Subcutaneous abdominal adipose tissue (tissue), 5 donors: ENCODE data around the gene RPL6.
"Not testable (repeated sequence)": the region's sequence is repeated elsewhere in the genome, so short reads cannot be mapped to it uniquely, and the experiment has no call there.

Experiments used
- H3K27ac ChIP-seq: one replicate; pipeline ENCODE4 v1.7.0; 2013; ENCODE audit warnings: low read depth, mild to moderate bottlenecking, inconsistent platforms, low read length, moderate library complexity
- H3K27me3 ChIP-seq, 5 donors: one replicate each; pipeline ENCODE4 v1.7.0; 2013; ENCODE audit warnings: low read length in 5 of 5, inconsistent platforms in 1 of 5; ENCODE audit not compliant: control insufficient read depth in 5 of 5, insufficient read depth in 4 of 5
- H3K36me3 ChIP-seq, 5 donors: one replicate each; pipeline ENCODE4 v1.7.0; 2013; ENCODE audit warnings: low read length in 5 of 5; ENCODE audit not compliant: control insufficient read depth in 5 of 5, insufficient read depth in 5 of 5
- H3K4me1 ChIP-seq, 5 donors: one replicate each; pipeline ENCODE4 v1.7.0; 2013; ENCODE audit warnings: low read length in 5 of 5, mild to moderate bottlenecking in 3 of 5, moderate library complexity in 1 of 5; ENCODE audit not compliant: control insufficient read depth in 5 of 5, insufficient read depth in 5 of 5
- H3K4me3 ChIP-seq, 5 donors: one replicate each; pipeline ENCODE4 v1.7.0; 2013; ENCODE audit warnings: low read length in 5 of 5, low read depth in 1 of 5
- H3K9ac ChIP-seq, 5 donors: one replicate each; pipeline ENCODE4 v1.7.0; 2013; ENCODE audit warnings: low read length in 5 of 5, mild to moderate bottlenecking in 4 of 5, moderate library complexity in 3 of 5
- H3K9me3 ChIP-seq, 5 donors: one replicate each; pipeline ENCODE4 v1.7.0; 2013; ENCODE audit warnings: low read length in 5 of 5; ENCODE audit not compliant: control insufficient read depth in 5 of 5
- donor health status: healthy.
- donor health status: healthy.
- donor health status: healthy.
- donor health status: healthy.
- donor health status: healthy.

The RPL6 gene

GRCh38 chr12:112409064-112409905 lies at the start of gene RPL6:
Gene RPL6 (minus strand): TSS chr12:112409605. CDS start chr12:112408656, 949 bp downstream.
- Histone ChIP-seq H3K27ac (peak within 1 kb of the TSS; percentile 87), H3K9me3 (no peaks in the 10 kb centered on the region), H3K4me3 (peak within 1 kb of the TSS; percentile 98 to 100 (median 98)), H3K36me3 (peaks cover 27 to 39% (median 37%) of the 10 kb centered on the region in 5 donors), H3K27me3 (no peaks in the 10 kb centered on the region), H3K9ac (peak within 1 kb of the TSS; percentile 87 to 98 (median 93)), H3K4me1 (peaks cover 0 to 21% (median 21%) of the 10 kb centered on the region in 5 donors)

- peaks cover 27 to 62% (median 49%) of the 10 kb centered on the region in 5 donors for H3K36me3 ChIP-seq
- H3K4me1 ChIP-seq: no peaks in the 10 kb centered on the region
- no peaks in the 10 kb centered on the region for H3K27me3 ChIP-seq
- no peaks in the 10 kb centered on the region for H3K9me3 ChIP-seq
- no peak overlapping the region for H3K9ac ChIP-seq
- H3K4me3 ChIP-seq: no peak overlapping the region
- no peak overlapping the region for H3K27ac ChIP-seq
These were observed 49.3 kb upstream of the RPL6 start for GRCh38 chr12:112458751-112459150.

GRCh38 chr12:112458330-112458729 lies 48.9 kb upstream of the RPL6 start:
- H3K9me3 ChIP-seq: no peaks in the 10 kb centered on the region
- H3K4me1 ChIP-seq: no peaks in the 10 kb centered on the region
- H3K27ac ChIP-seq: no peak overlapping the region
- no peak overlapping the region for H3K4me3 ChIP-seq
- H3K27me3 ChIP-seq: no peaks in the 10 kb centered on the region
- peaks cover 27 to 66% (median 52%) of the 10 kb centered on the region in 5 donors for H3K36me3 ChIP-seq
- no peak overlapping the region for H3K9ac ChIP-seq

GRCh38 chr12:112457142-112457541 lies 47.7 kb upstream of the RPL6 start:
- not testable (repeated sequence) for H3K27ac ChIP-seq, H3K4me1 ChIP-seq, H3K9me3 ChIP-seq, H3K4me3 ChIP-seq, H3K9ac ChIP-seq, H3K27me3 ChIP-seq
- H3K36me3 ChIP-seq: peaks cover 27 to 71% (median 56%) of the 10 kb centered on the region in 5 donors

- Histone ChIP-seq H3K4me3 (no peak overlapping the region), H3K9me3 (no peaks in the 10 kb centered on the region), H3K27ac (no peak overlapping the region), H3K36me3 (peaks cover 32 to 75% (median 62%) of the 10 kb centered on the region in 5 donors), H3K9ac (no peak overlapping the region), H3K4me1 (no peaks in the 10 kb centered on the region), H3K27me3 (no peaks in the 10 kb centered on the region)
These were observed 46.6 kb upstream of the RPL6 start for GRCh38 chr12:112456029-112456428.

- Histone ChIP-seq H3K9ac (no peak overlapping the region), H3K27ac (no peak overlapping the region), H3K36me3 (peaks cover 25 to 66% (median 50%) of the 10 kb centered on the region in 5 donors)
These were observed 41.3 kb upstream of the RPL6 start for GRCh38 chr12:112450725-112451124.

GRCh38 chr12:112448165-112448564 lies 38.8 kb upstream of the RPL6 start:
- H3K36me3 ChIP-seq: peaks cover 16 to 44% (median 30%) of the 10 kb centered on the region in 5 donors

More at GRCh38 chr12:112450725-112451124, 41.3 kb upstream of the RPL6 start:
- Histone ChIP-seq H3K4me3 (no peak overlapping the region), H3K27me3 (no peaks in the 10 kb centered on the region), H3K4me1 (peaks cover 0 to 3% (median 0%) of the 10 kb centered on the region in 5 donors), H3K9me3 (no peaks in the 10 kb centered on the region)

GRCh38 chr12:112447106-112447505 lies 37.7 kb upstream of the RPL6 start:
- Histone ChIP-seq H3K27ac (no peak overlapping the region), H3K4me1 (peaks cover 0 to 3% (median 0%) of the 10 kb centered on the region in 5 donors), H3K9me3 (no peaks in the 10 kb centered on the region), H3K36me3 (peaks cover 16 to 37% (median 30%) of the 10 kb centered on the region in 5 donors), H3K27me3 (no peaks in the 10 kb centered on the region), H3K4me3 (no peak overlapping the region), H3K9ac (no peak overlapping the region)

More at GRCh38 chr12:112448165-112448564, 38.8 kb upstream of the RPL6 start:
- H3K9me3 ChIP-seq, H3K4me1 ChIP-seq, H3K27ac ChIP-seq, H3K4me3 ChIP-seq, H3K9ac ChIP-seq, H3K27me3 ChIP-seq: not testable (repeated sequence)

- Histone ChIP-seq H3K4me1 (peaks cover 0 to 3% (median 0%) of the 10 kb centered on the region in 5 donors), H3K9ac (no peak overlapping the region), H3K9me3 (no peaks in the 10 kb centered on the region), H3K27ac (no peak overlapping the region), H3K4me3 (no peak overlapping the region), H3K27me3 (no peaks in the 10 kb centered on the region), H3K36me3 (peaks cover 12 to 31% (median 27%) of the 10 kb centered on the region in 5 donors)
These were observed 36.8 kb upstream of the RPL6 start for GRCh38 chr12:112446008-112446725.

GRCh38 chr12:112443916-112444315 lies 34.5 kb upstream of the RPL6 start:
- peaks cover 0 to 3% (median 0%) of the 10 kb centered on the region in 5 donors for H3K4me1 ChIP-seq
- peaks cover 0 to 13% (median 10%) of the 10 kb centered on the region in 5 donors for H3K36me3 ChIP-seq
- no peaks in the 10 kb centered on the region for H3K27me3 ChIP-seq
- no peak overlapping the region for H3K27ac ChIP-seq
- H3K9ac ChIP-seq: no peak overlapping the region
- no peaks in the 10 kb centered on the region for H3K9me3 ChIP-seq
- no peak overlapping the region for H3K4me3 ChIP-seq
